Loucy (cell line): ENCODE data around the gene YIPF1.

Experiments
- H2AFZ ChIP-seq: fragments of 200-600 bp; sonication (generic); 2 replicates; pipeline ENCODE4 v1.6.0; 2016; ENCODE audit warnings: antibody characterized with exemption, mild to moderate bottlenecking, low read length, moderate library complexity
- H3F3A ChIP-seq: fragments of 200-600 bp; 2 replicates; pipeline ENCODE4 v1.6.0; 2016; ENCODE audit warnings: antibody characterized with exemption, low read depth, mild to moderate bottlenecking
- H3K27me3 ChIP-seq: fragments of 200-600 bp; sonication (generic); 2 replicates; pipeline ENCODE4 v1.6.1; 2014; ENCODE audit warnings: low read length, mild to moderate bottlenecking; ENCODE audit not compliant: insufficient read depth, poor library complexity, severe bottlenecking
- H3K36me3 ChIP-seq: fragments of 200-600 bp; sonication (generic); 2 replicates; pipeline ENCODE4 v1.6.1; 2016; ENCODE audit warnings: low read length; ENCODE audit not compliant: insufficient read depth
- H3K4me1 ChIP-seq: fragments of 200-600 bp; sonication (generic); 2 replicates; pipeline ENCODE4 v1.5.1; 2014; ENCODE audit warnings: low read length, mild to moderate bottlenecking; ENCODE audit not compliant: insufficient read depth, poor library complexity, severe bottlenecking
- H3K4me2 ChIP-seq: fragments of 200-600 bp; sonication (generic); 2 replicates; pipeline ENCODE4 v1.6.0; 2014; ENCODE audit warnings: antibody characterized with exemption, low read length, low read depth, mild to moderate bottlenecking; ENCODE audit not compliant: poor library complexity, severe bottlenecking
- H3K4me3 ChIP-seq: fragments of 200-600 bp; sonication (generic); 2 replicates; pipeline ENCODE4 v1.5.1; 2014; ENCODE audit warnings: low read length, mild to moderate bottlenecking, mixed read lengths; ENCODE audit not compliant: poor library complexity, severe bottlenecking
- H3K79me2 ChIP-seq: fragments of 200-600 bp; sonication (generic); 2 replicates; pipeline ENCODE4 v1.6.1; 2014; ENCODE audit warnings: low read length; ENCODE audit not compliant: insufficient read depth
- H3K9ac ChIP-seq: fragments of 200-600 bp; sonication (generic); 2 replicates; pipeline ENCODE4 v1.6.0; 2014; ENCODE audit warnings: mild to moderate bottlenecking, low read depth, low read length, moderate library complexity; ENCODE audit not compliant: poor library complexity, severe bottlenecking
- H3K9me2 ChIP-seq: fragments of 200-600 bp; sonication (generic); replicated peaks from 2 replicates; pipeline ENCODE4 v1.6.1; 2016; ENCODE audit warnings: low read depth, low read length, mixed read lengths
- H3K9me3 ChIP-seq: fragments of 200-600 bp; sonication (generic); 2 replicates; pipeline ENCODE4 v1.6.1; 2014; ENCODE audit warnings: mild to moderate bottlenecking, antibody characterized with exemption, low read length, low read depth; ENCODE audit not compliant: insufficient read depth
- H4K20me1 ChIP-seq: fragments of 200-600 bp; sonication (generic); 2 replicates; pipeline ENCODE4 v1.6.0; 2014; ENCODE audit warnings: antibody characterized with exemption, low read length, mild to moderate bottlenecking; ENCODE audit not compliant: insufficient read depth, poor library complexity, severe bottlenecking
- EZH2phosphoT487 ChIP-seq: fragments of 200-600 bp; IDR thresholded peaks from 2 replicates; pipeline ENCODE4 v1.6.1; 2018; ENCODE audit warnings: antibody characterized with exemption, mild to moderate bottlenecking, moderate library complexity, borderline replicate concordance
- TF ChIP-seq, protein P1 (sequence below): fragments of 200-600 bp; sonication (generic); conservative IDR thresholded peaks from 2 replicates; pipeline ENCODE4 v1.5.1; 2014; ENCODE audit warnings: mild to moderate bottlenecking, antibody characterized with exemption, low read length

YIPF1 gene

DNA sequence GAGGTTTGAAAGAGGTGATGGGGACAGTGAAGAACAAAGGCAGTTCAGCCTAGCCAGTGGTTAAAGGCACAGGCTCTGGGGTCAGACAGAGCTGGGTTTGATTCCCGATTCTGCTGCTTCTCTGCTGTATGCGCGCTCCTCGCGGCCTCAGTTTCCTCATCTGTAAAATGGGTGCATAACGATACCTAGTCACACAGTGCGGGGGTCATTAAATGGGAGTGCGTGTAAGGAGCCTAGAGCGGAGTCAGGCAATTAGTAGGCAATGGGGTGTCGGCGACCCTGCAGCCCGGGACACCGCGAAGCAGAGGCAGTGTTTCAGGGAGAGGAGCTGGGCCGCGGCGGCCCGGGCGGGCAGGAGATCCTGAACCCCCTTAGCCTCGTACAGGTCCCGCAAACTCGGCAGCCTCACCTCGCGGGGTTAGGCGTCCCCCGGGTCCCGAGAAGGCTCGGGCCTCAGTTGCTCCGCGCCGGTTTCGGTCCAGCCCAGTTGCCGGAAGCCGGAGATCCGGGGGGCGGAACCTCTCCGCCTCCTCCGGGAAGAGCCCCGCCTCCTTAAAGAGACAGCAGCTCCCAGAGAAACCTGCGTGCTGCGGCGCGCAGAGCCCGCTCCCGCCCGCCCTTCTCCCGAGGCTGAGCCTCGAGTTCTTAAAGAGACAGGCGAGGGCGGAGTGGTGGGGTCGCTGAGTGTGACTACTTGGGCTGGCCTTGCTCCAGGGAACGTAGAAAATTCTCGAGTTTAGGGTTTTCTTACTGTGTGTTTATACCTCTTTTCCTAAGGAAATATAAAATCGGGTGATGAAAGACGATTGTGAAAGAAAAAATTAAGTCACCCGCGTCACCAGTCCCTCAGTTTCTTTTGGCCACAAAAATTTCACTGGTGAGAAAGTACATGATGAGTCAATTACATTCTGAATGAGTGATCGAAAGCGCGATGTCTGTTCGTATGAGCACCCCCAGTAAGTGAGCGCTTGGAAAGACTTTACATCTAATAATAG is at the start of gene YIPF1:
Gene YIPF1, minus strand, starts transcription at position 494 of the 995 bp plus-strand sequence. CDS start 860 bp downstream, outside the sequence.
- no peak for TF ChIP-seq EZH2phosphoT487
- TF ChIP-seq, protein P1, sequence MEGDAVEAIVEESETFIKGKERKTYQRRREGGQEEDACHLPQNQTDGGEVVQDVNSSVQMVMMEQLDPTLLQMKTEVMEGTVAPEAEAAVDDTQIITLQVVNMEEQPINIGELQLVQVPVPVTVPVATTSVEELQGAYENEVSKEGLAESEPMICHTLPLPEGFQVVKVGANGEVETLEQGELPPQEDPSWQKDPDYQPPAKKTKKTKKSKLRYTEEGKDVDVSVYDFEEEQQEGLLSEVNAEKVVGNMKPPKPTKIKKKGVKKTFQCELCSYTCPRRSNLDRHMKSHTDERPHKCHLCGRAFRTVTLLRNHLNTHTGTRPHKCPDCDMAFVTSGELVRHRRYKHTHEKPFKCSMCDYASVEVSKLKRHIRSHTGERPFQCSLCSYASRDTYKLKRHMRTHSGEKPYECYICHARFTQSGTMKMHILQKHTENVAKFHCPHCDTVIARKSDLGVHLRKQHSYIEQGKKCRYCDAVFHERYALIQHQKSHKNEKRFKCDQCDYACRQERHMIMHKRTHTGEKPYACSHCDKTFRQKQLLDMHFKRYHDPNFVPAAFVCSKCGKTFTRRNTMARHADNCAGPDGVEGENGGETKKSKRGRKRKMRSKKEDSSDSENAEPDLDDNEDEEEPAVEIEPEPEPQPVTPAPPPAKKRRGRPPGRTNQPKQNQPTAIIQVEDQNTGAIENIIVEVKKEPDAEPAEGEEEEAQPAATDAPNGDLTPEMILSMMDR = no peak
- Histone ChIP-seq H3K4me3 (peak within 1 kb of the TSS; percentile 90), H3K9ac (peak within 1 kb of the TSS; percentile 69), H4K20me1 (no peaks in the 10 kb centered on the region), H3K79me2 (no peaks in the 10 kb centered on the region; the same call in 1 of the 2 replicates), H3K36me3 (no peaks in the 10 kb centered on the region), H2AFZ (peak within 1 kb of the TSS; percentile 94), H3K4me2 (peak within 1 kb of the TSS; percentile 82), H3K27me3 (no peaks in the 10 kb centered on the region), H3K4me1 (peaks cover 13% of the 10 kb centered on the region), H3K9me3 (no peaks in the 10 kb centered on the region), H3F3A (no peaks in the 10 kb centered on the region), H3K9me2 (no peaks in the 10 kb centered on the region)

DNA sequence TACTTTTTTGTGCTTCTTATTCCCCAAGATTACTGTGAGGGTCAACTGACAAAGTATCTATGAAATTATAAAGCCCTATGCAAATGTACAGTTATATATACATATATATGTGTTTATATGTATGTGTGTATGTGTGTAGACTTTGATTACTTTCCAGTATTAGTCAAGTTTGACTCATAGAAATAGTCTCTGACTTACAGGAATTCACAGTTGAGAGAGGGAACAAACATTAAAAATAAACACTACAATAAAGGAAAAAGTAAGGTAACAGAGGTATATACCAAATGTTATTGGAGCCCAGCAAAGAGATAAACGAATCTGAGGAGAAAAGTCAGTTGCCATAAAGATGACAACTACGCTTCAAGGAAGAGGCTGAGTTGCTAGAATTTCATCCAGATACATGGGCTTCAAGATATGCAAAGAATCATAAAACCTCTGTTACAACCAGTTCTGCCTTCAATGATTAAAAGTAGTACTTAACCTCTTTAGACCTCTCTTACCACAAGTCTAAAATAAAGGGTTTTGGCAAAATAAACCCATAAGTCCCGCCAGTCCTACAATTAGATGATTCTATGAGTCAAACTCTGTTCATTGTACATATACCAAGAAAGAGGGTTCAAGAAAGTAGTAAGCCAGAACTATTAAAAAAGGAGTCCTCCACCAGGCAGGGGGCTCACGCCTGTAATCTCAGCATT is 48.7 kb upstream of the YIPF1 start:
- H3K27me3 ChIP-seq = no peaks in the 10 kb centered on the region
- peaks cover 44% of the 10 kb centered on the region for H3K79me2 ChIP-seq
- peaks cover 14% of the 10 kb centered on the region; the same call in 1 of the 2 replicates for H3K9me3 ChIP-seq
- H4K20me1 ChIP-seq = peaks cover 14% of the 10 kb centered on the region
- peaks cover 12% of the 10 kb centered on the region for H3K36me3 ChIP-seq
- H2AFZ ChIP-seq = no peak overlapping the region
- no peak overlapping the region for H3K4me3 ChIP-seq
- H3K9ac ChIP-seq = no peak overlapping the region
- TF ChIP-seq, protein P1 = no peak
- TF ChIP-seq EZH2phosphoT487 = no peak
- no peaks in the 10 kb centered on the region for H3K9me2 ChIP-seq
- peak overlapping the region; percentile 42 for H3K4me2 ChIP-seq
- H3K4me1 ChIP-seq = peaks cover 38% of the 10 kb centered on the region
- peaks cover 7% of the 10 kb centered on the region; the same call in 1 of the 2 replicates for H3F3A ChIP-seq

DNA sequence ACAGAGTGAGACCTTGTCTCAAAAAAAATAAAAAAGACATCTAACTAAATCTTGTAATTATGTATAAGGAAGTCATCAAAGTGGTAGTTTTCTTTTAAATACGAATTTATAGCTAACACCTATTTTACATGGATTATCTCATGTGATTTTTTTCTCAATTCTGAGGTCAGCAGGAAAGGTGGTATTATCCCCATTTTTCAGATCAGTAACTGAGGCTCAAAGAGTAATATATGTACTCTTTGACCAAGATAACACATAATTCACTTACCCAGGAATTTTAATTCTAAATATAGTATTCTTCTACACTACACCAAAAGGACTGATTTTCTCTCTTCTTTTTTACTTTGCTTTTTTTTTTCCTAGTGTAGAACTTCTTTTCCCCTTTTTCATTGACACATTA is 46.8 kb upstream of the YIPF1 start:
- Histone ChIP-seq H3K4me2 (no peak overlapping the region), H3K9me2 (no peaks in the 10 kb centered on the region), H3K9me3 (peaks cover 14% of the 10 kb centered on the region; the same call in 1 of the 2 replicates), H3F3A (0 out of 2 replicates have a peak, but pooled peaks cover 3% of the 10 kb centered on the region), H3K4me1 (peaks cover 20% of the 10 kb centered on the region), H4K20me1 (peaks cover 9% of the 10 kb centered on the region), H3K9ac (no peak overlapping the region), H2AFZ (no peak overlapping the region), H3K36me3 (peaks cover 17% of the 10 kb centered on the region), H3K27me3 (no peaks in the 10 kb centered on the region), H3K79me2 (peaks cover 26% of the 10 kb centered on the region; the same call in 1 of the 2 replicates), H3K4me3 (no peak overlapping the region)
- TF ChIP-seq, protein P1 = no peak
- no peak for TF ChIP-seq EZH2phosphoT487
